IPS-15b (cell line): ENCODE measurements around the gene CPNE2.

Experiments
- H3K27me3 ChIP-seq: one replicate; pipeline ENCODE4 v1.6.1; 2013; ENCODE audit warnings: low read length; ENCODE audit not compliant: control insufficient read depth, insufficient read depth
- H3K36me3 ChIP-seq: one replicate; pipeline ENCODE4 v1.6.1; 2013; ENCODE audit warnings: low read length; ENCODE audit not compliant: control insufficient read depth, insufficient read depth
- H3K4me1 ChIP-seq: one replicate; pipeline ENCODE4 v1.6.1; 2013; ENCODE audit warnings: mild to moderate bottlenecking, low read length; ENCODE audit not compliant: control insufficient read depth, insufficient read depth
- H3K4me3 ChIP-seq: one replicate; pipeline ENCODE4 v1.5.1; 2013; ENCODE audit warnings: low read depth, low read length
- H3K9ac ChIP-seq: one replicate; pipeline ENCODE4 v1.6.1; 2013; ENCODE audit warnings: low read depth, mild to moderate bottlenecking, low read length
- H3K9me3 ChIP-seq: one replicate; pipeline ENCODE4 v1.6.1; 2013; ENCODE audit warnings: mild to moderate bottlenecking, low read length; ENCODE audit not compliant: control insufficient read depth, insufficient read depth

The CPNE2 gene

DNA sequence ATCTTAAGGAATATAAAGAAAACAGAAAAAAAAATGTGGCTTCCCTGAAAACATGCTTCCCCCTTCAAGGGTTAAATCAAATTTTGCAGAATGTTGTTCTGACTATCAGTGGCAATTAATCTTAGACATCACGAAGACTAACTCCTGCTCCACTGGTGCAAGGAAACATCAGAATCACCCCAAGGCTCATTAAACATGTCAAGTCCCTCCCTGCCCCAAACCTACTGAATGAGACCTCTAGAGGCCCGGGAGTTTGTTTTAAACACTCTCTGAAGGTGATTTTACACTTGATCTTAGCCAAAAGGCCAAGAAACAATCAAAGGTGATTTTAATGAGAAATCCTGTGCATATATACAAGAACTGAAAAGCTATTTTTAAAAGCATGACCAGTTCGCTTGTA, 75.2 kb downstream of the CPNE2 start:
- Histone ChIP-seq H3K27me3 (no peaks in the 10 kb centered on the region), H3K4me1 (no peaks in the 10 kb centered on the region), H3K9ac (no peak overlapping the region), H3K9me3 (no peaks in the 10 kb centered on the region), H3K4me3 (no peak overlapping the region), H3K36me3 (peaks cover 18% of the 10 kb centered on the region)

DNA sequence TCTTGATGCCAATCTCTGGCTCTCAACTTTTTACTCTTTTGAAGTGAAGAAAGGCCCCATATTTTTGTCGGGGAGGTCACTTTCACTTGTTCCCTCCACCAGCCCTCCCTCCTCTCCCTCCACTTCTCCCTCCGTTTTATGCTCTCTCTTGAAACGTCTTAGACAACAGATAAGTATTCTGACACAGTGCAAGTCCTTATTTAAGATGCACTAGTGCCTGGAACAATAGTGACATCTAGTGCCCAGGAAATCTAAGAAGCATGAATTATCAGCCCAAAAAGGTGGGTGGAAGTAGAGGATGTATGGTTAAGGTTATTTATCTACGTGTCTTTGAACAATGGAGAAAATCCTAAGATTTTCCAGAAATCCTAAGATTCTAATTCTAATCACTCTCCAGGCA, 75.6 kb downstream of the CPNE2 start:
- no peak overlapping the region for H3K9ac ChIP-seq
- peaks cover 18% of the 10 kb centered on the region for H3K36me3 ChIP-seq
- no peaks in the 10 kb centered on the region for H3K4me1 ChIP-seq
- no peaks in the 10 kb centered on the region for H3K27me3 ChIP-seq
- H3K4me3 ChIP-seq, result no peak overlapping the region
- H3K9me3 ChIP-seq, result no peaks in the 10 kb centered on the region

DNA sequence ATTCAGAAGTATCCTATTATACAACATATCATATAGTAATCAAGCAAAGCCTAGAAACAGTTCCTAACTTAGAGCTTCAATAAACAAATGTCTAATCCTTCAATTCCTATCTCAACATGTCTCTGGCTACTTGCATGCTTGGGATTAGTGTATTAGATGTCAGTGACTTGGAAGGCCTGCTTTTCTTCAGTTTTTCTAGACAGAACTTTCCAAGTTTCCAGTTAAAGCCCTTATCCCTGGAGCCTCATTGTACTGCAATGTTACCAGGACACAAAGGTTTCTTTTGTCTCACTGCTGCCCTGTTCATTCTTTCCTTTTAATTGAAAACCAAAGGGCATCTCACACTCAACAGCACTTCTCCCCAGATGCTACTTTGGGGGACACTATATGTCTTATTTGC, 76.9 kb downstream of the CPNE2 start:
- H3K27me3 ChIP-seq, result no peaks in the 10 kb centered on the region
- H3K9ac ChIP-seq, result no peak overlapping the region
- no peak overlapping the region for H3K4me3 ChIP-seq
- peaks cover 20% of the 10 kb centered on the region for H3K36me3 ChIP-seq
- H3K4me1 ChIP-seq, result no peaks in the 10 kb centered on the region
- no peaks in the 10 kb centered on the region for H3K9me3 ChIP-seq

DNA sequence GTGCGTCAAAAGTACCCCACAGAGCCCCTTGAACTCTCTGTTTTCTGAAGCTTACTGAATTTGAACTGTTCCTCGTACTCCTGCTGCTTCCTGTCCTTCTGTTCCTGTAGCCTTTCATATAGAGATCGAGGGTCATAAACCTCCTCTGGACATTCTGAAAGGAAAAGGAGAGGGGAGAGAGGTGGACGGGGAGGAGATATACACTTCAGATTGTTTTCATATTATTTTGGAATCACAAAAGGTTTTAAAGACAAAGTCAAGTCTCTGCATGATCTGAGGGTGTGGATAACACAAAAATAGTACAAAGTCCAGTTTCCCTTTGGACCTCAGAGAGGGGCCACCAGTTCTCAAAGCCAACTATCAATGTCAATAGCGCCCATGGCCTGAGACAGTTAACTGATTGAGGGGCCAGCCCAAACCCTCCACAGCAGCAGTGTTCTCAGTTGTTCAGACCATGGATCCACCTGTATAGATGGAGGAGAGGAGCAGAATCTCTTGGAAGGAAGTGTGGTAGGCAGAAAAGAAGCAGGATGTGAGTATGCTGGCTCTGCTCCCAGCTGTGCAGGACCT, 80.4 kb downstream of the CPNE2 start:
- no peaks in the 10 kb centered on the region for H3K4me1 ChIP-seq
- no peaks in the 10 kb centered on the region for H3K27me3 ChIP-seq
- peaks cover 10% of the 10 kb centered on the region for H3K36me3 ChIP-seq
- H3K9me3 ChIP-seq, result no peaks in the 10 kb centered on the region
- H3K9ac ChIP-seq, result no peak overlapping the region
- no peak overlapping the region for H3K4me3 ChIP-seq

DNA sequence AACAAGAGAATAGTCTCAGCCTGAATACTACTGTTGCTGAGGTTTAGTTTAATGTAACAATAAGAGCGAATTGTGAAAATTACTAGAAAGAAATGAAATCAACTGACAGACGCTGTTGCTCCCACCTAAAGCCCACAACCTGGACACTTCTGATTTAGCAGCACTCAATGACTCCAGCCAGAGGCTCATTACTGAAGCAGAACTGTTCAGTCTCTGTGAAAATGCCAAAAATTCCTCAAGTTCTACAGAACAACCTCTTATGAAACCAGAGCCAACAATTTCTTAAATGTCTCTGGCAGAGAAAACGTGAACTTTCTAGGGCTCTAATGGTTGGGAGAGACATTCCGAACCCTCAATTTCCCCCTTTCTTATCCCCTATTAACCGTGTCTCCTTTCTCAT, 83.5 kb downstream of the CPNE2 start:
- no peak overlapping the region for H3K4me3 ChIP-seq
- no peaks in the 10 kb centered on the region for H3K27me3 ChIP-seq
- H3K4me1 ChIP-seq, result peaks cover 5% of the 10 kb centered on the region
- no peak overlapping the region for H3K9ac ChIP-seq
- peaks cover 10% of the 10 kb centered on the region for H3K36me3 ChIP-seq
- H3K9me3 ChIP-seq, result no peaks in the 10 kb centered on the region

DNA sequence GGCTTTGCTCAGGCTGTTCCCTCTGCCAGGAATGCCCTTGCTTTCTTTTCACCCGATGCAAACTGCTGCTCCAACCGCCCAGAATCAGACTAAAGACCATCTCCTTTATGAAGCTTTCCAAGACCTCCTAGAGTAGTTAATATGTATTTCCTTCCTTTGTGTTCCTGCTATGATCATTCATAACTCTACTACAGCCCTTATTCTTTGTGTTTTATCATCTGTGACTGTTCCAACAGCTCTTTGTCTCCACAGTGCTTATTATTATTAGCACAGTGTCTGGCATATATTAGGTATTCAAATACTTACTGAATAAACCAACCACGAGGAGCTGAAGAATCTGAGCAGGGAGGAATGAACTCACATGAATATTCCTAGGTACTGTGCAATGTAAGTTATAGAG, 85.8 kb downstream of the CPNE2 start:
- no peaks in the 10 kb centered on the region for H3K36me3 ChIP-seq
- no peak overlapping the region for H3K4me3 ChIP-seq
- no peaks in the 10 kb centered on the region for H3K27me3 ChIP-seq
- H3K9me3 ChIP-seq, result no peaks in the 10 kb centered on the region
- H3K4me1 ChIP-seq, result peaks cover 8% of the 10 kb centered on the region
- H3K9ac ChIP-seq, result no peak overlapping the region

DNA sequence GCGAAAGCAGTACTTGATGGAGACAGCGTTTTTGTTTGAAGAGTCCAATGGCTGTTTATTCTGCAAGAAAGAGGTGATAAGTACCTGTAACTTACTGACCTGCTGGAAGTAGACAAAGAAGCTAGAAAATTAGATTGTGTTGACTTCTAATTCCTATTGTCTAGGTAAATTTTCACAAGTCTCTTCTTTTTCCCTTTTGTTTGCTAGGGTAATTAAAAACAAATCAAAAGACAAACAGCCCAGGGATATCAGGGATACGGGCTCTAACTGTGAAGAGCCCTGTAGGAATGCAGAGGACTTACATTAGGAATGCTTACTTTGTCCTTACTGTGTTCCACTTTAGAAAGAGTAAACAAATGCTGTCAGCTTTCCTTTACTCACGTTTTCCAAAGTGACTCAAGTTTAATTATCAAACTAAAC, 86.4 kb downstream of the CPNE2 start:
- H3K4me3 ChIP-seq, result no peak overlapping the region
- peaks cover 8% of the 10 kb centered on the region for H3K4me1 ChIP-seq
- no peaks in the 10 kb centered on the region for H3K36me3 ChIP-seq
- H3K9me3 ChIP-seq, result no peaks in the 10 kb centered on the region
- H3K27me3 ChIP-seq, result no peaks in the 10 kb centered on the region
- no peak overlapping the region for H3K9ac ChIP-seq

DNA sequence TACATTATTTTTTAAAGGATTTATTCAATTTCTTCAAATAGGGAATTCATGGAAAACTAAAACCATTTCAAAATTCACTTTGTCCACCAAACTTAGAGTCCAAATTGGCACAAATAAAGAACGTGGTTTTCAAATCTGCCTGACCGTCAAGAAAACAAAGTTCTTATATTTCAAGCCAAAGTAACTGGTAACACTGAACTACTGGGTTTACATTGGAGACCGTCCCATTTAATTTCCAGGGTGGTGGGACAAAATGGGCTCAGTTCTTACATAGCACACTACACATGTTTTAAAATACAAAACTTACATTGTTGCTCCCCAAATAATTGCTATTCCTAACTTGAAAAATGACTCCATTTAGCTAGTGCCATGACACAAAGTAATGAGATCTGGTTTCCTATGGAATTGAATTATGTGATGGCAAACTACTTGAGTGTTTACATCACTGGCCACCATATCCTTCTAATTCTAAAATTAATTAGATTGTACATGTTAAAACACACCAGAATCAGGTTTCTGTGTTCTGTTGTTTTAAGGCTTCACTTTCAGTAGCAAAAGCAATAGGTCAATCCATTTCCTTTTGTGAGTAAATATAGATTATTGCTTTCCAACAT, 86.9 kb downstream of the CPNE2 start:
- Histone ChIP-seq H3K4me1 (peaks cover 8% of the 10 kb centered on the region), H3K27me3 (no peaks in the 10 kb centered on the region), H3K9ac (no peak overlapping the region), H3K9me3 (no peaks in the 10 kb centered on the region), H3K4me3 (no peak overlapping the region), H3K36me3 (no peaks in the 10 kb centered on the region)

DNA sequence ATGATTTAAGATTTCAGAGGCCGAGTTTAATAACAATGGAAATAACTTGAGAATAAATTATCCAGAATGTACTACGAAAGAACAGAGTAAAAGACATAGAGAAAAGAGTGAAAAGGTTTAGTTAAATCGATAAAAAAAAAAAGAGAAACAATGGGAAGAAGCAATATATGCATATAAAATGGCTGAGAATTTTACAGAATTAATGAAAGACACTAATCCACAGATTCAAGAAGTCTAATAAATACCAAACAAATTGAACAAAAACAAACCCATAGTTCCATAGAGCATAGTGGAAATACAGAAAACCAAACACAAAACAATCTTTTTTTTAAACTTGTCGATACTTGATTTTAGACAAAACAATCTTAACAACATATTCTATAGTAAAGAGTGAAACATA, 91.7 kb downstream of the CPNE2 start:
- Histone ChIP-seq H3K27me3 (no peaks in the 10 kb centered on the region), H3K4me3 (no peak overlapping the region), H3K9ac (no peak overlapping the region)

DNA sequence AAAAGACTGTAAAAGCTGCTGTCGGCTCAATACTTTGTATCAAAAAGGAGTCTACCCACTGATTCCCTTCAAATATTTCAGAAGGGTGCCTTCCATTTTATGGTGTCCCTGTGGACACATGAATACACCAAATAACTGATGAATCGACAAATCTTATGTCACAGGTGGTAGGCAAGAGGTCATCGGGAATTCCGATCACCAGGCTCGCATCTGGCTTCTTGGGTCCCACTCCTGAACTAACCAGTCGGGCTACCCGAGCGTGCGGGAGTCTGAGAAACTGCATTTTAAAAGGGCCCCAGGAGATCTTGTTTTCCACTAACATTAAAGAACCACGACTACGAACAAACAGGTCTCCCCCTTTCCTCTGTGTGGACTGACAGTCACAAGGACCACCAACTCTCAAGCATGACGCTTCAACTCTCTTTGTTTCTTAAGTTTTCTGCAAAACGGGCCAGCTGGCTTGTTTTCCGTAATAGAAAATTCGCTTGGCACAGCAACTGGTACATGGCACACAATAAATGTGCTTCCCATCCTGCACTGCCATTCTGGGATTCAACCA, 92.6 kb downstream of the CPNE2 start:
- Histone ChIP-seq H3K36me3 (no peaks in the 10 kb centered on the region), H3K9ac (peak overlapping the region; percentile 86), H3K4me1 (peaks cover 9% of the 10 kb centered on the region), H3K27me3 (no peaks in the 10 kb centered on the region), H3K4me3 (peak overlapping the region; percentile 92), H3K9me3 (no peaks in the 10 kb centered on the region)

More for the DNA sequence above, 91.7 kb downstream of the CPNE2 start:
- Histone ChIP-seq H3K36me3 (no peaks in the 10 kb centered on the region), H3K4me1 (peaks cover 12% of the 10 kb centered on the region), H3K9me3 (no peaks in the 10 kb centered on the region)

DNA sequence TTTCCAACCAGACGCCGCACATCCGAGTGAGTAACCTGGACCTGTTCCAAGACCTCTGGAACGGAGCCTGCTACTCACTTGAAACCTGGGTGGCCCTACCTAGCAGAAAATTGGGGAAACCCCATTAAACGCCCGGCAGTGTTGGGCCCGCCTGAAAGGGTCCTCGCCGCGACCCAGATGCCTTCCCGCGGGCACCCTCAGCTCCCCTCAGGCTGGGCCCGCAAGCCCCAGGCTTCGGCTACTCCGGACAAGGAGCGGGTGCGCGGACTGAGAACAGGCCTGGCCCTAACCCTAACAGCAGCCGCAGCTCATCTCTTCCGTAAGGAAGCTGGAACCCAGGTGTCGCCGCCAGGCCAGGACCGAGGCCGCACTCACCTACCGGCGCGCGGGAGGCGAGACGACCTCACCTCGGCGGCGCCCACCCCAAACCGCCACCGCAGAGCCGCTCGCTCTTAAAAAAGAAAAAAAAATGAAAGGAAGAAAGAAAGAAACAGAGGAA, 93.1 kb downstream of the CPNE2 start:
- Histone ChIP-seq H3K9me3 (no peaks in the 10 kb centered on the region), H3K27me3 (no peaks in the 10 kb centered on the region), H3K4me3 (peak overlapping the region; percentile 92), H3K9ac (peak overlapping the region; percentile 86), H3K36me3 (no peaks in the 10 kb centered on the region), H3K4me1 (peaks cover 9% of the 10 kb centered on the region)
